ENCODE results near the gene TSSK3. TPM values are rescaled to one million over a fixed set of nuclear protein-coding genes. Genes with fewer than 3 reads are reported as not detected.

Gene TSSK3
- total and polyA plus RNA-seq, 2 donors (not counting 3 experiments of a cell fraction or from before 2014, with no cell fraction given): 0.42 to 0.65 TPM

DNA sequence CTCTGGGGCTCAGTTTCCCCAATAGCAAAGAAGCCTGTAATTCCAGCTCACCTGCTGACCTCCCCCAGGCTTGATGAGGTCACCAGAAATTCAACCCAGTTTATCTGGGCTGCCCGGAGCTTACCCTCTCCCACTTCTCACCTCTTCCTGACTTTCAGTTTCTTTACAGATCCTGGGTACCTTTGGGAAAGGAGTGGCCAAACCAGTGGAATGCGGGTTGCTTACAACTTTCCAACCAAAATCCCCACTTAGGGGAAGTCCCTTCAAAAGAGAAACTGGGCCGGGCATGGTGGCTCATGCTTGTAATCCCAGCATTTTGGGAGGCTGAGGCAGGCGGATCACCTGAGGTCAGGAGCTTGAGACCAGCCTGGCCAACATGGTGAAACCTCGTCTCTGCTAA, 20.4 kb upstream of the TSSK3 start:
- TF ChIP-seq FOS (IDR thresholded peaks at IDR 0.05; ENCODE audit: borderline replicate concordance, insufficient read depth, low read length): no peak
- no peak for TF ChIP-seq EZH2 (IDR thresholded peaks at IDR 0.05; ENCODE audit: borderline replicate concordance, low read depth, low read length, severe bottlenecking)
- no peak for TF ChIP-seq POLR2A (IDR thresholded peaks at IDR 0.05; ENCODE audit: low read depth, low read length)
- no peak for TF ChIP-seq GATA2 (IDR thresholded peaks at IDR 0.05; ENCODE audit: insufficient read depth, insufficient read length, low read depth, low read length)
- no peak for TF ChIP-seq MYC (IDR thresholded peaks at IDR 0.05; ENCODE audit: low read depth, low read length)
- no peak for TF ChIP-seq JUN (IDR thresholded peaks at IDR 0.05; ENCODE audit: borderline replicate concordance, insufficient read depth, insufficient read length, low read depth)
- TF ChIP-seq, protein P1, sequence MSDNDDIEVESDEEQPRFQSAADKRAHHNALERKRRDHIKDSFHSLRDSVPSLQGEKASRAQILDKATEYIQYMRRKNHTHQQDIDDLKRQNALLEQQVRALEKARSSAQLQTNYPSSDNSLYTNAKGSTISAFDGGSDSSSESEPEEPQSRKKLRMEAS (IDR thresholded peaks at IDR 0.05; ENCODE audit: insufficient read depth, insufficient read length): no peak
- no peak for TF ChIP-seq POLR2AphosphoS5 (IDR thresholded peaks at IDR 0.05; ENCODE audit: insufficient read depth, low read depth, low read length)
- TF ChIP-seq, protein P2, sequence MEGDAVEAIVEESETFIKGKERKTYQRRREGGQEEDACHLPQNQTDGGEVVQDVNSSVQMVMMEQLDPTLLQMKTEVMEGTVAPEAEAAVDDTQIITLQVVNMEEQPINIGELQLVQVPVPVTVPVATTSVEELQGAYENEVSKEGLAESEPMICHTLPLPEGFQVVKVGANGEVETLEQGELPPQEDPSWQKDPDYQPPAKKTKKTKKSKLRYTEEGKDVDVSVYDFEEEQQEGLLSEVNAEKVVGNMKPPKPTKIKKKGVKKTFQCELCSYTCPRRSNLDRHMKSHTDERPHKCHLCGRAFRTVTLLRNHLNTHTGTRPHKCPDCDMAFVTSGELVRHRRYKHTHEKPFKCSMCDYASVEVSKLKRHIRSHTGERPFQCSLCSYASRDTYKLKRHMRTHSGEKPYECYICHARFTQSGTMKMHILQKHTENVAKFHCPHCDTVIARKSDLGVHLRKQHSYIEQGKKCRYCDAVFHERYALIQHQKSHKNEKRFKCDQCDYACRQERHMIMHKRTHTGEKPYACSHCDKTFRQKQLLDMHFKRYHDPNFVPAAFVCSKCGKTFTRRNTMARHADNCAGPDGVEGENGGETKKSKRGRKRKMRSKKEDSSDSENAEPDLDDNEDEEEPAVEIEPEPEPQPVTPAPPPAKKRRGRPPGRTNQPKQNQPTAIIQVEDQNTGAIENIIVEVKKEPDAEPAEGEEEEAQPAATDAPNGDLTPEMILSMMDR (IDR thresholded peaks at IDR 0.05; ENCODE audit: extremely low read depth in 1 of 2, insufficient read depth in 1 of 2, low read depth in 1 of 2, low read length in 2 of 2): no peak
- H3K4me3 ChIP-seq (replicated peaks in 1 of 3; ENCODE audit: insufficient read depth in 1 of 3, low read depth in 1 of 3, low read length in 3 of 3): no peak overlapping the region
- FAIRE-seq (no peak), DNase-seq (ENCODE audit: low read depth, low spot score) (no peak)
- H4K20me1 ChIP-seq (replicated peaks; ENCODE audit: control insufficient read depth, extremely low read depth, insufficient read depth, low read length): no peaks in the 10 kb centered on the region
- no peak overlapping the region for H3K27ac ChIP-seq (ENCODE audit: insufficient read depth, low read depth, low read length)
- no peak overlapping the region for H2AFZ ChIP-seq (ENCODE audit: low read depth, low read length)
- BruUV-seq (replicated peaks): no TSS peak
- no peak overlapping the region for H3K9ac ChIP-seq (replicated peaks; ENCODE audit: extremely low read depth, insufficient read depth, low read length)
- peaks cover 3% of the 10 kb centered on the region for H3K4me1 ChIP-seq (ENCODE audit: control insufficient read depth, extremely low read depth, insufficient read depth, low read length)
- no peaks in the 10 kb centered on the region for H3K79me2 ChIP-seq (ENCODE audit: control insufficient read depth, insufficient read depth, low read length)
- intact Hi-C loops (cut with micrococcal nuclease) (no loop called here), dilution Hi-C loops (cut with MboI; ENCODE audit: extremely low pct_ligation_motif_present, low sequenced_read_pairs) (no loop called here)
- H3K9me3 ChIP-seq (replicated peaks; ENCODE audit: control insufficient read depth, insufficient read depth, low read length): no peaks in the 10 kb centered on the region
- no peak overlapping the region for H3K4me2 ChIP-seq (ENCODE audit: insufficient read depth, low read length)
- ChIA-PET POLR2A (interaction anchor here (0.8 to 1.0 kb wide), 2 partner anchors 9 to 101 kb away, joined by 3 read pairs; no protein-coding TSS in a partner anchor), CTCF (interaction anchor here (1.4 kb wide), 1 partner anchor 20 kb away, joined by 3 read pairs; the partner anchor contains the start of genes FAM229A and TSSK3)
- no peaks in the 10 kb centered on the region for H3K9me1 ChIP-seq (replicated peaks; ENCODE audit: control insufficient read depth, extremely low read depth, insufficient read depth, low read length)
- no peaks in the 10 kb centered on the region for H3K27me3 ChIP-seq (ENCODE audit: control insufficient read depth in 2 of 2, insufficient read depth in 2 of 2, low read length in 2 of 2)
- no peaks in the 10 kb centered on the region for H3K36me3 ChIP-seq (ENCODE audit: control insufficient read depth in 2 of 2, extremely low read depth in 1 of 2, insufficient read depth in 2 of 2, low read length in 2 of 2)
